CD4-positive, alpha-beta T cell treated with Interleukin-21 for 1 hour (primary cell): Measurements from ENCODE around the gene ARFGAP3.
"Not testable (repeated sequence)": the region's sequence is repeated elsewhere in the genome, so short reads cannot be mapped to it uniquely, and the experiment has no call there.

Source experiments
- DNase-seq: peaks from one replicate; pipeline ENCODE4 v3.0.0-alpha.2; 2020

ARFGAP3 gene

GRCh38 chr22:42792909-42793847 lies 63.9 kb downstream of the ARFGAP3 start:
- no peak for DNase-seq

- no peak for DNase-seq
Observed at GRCh38 chr22:42792453-42792908, 64.6 kb downstream of the ARFGAP3 start.

GRCh38 chr22:42791721-42792452 lies 65.2 kb downstream of the ARFGAP3 start:
- no peak for DNase-seq

GRCh38 chr22:42788466-42788865 lies 68.6 kb downstream of the ARFGAP3 start:
- no peak for DNase-seq

- DNase-seq = no peak
Observed at GRCh38 chr22:42788021-42788420, 69.1 kb downstream of the ARFGAP3 start.

- DNase-seq = no peak
Observed at GRCh38 chr22:42787357-42787736, 69.7 kb downstream of the ARFGAP3 start.

- DNase-seq = no peak
Observed at GRCh38 chr22:42786606-42787356, 70.3 kb downstream of the ARFGAP3 start.

- no peak for DNase-seq
Observed at GRCh38 chr22:42785706-42786499, 71.2 kb downstream of the ARFGAP3 start.

GRCh38 chr22:42782306-42782705 lies 74.8 kb downstream of the ARFGAP3 start:
- not testable (repeated sequence) for DNase-seq

GRCh38 chr22:42780070-42780540 lies 77.0 kb downstream of the ARFGAP3 start:
- peak; percentile 73 for DNase-seq

- no peak for DNase-seq
Observed at GRCh38 chr22:42777126-42777525, 79.9 kb downstream of the ARFGAP3 start.

GRCh38 chr22:42773167-42773566 lies 83.9 kb downstream of the ARFGAP3 start:
- DNase-seq = no peak

GRCh38 chr22:42772647-42773046 lies 84.4 kb downstream of the ARFGAP3 start:
- DNase-seq = no peak

GRCh38 chr22:42770941-42771647 lies 86.0 kb downstream of the ARFGAP3 start:
- DNase-seq = no peak

GRCh38 chr22:42770448-42770726 lies 86.7 kb downstream of the ARFGAP3 start:
- no peak for DNase-seq

- no peak for DNase-seq
Observed at GRCh38 chr22:42769574-42770447, 87.3 kb downstream of the ARFGAP3 start.

GRCh38 chr22:42769238-42769573 lies 87.9 kb downstream of the ARFGAP3 start:
- no peak for DNase-seq

- no peak for DNase-seq
Observed at GRCh38 chr22:42768385-42769035, 88.6 kb downstream of the ARFGAP3 start.

GRCh38 chr22:42766860-42767259 lies 90.2 kb downstream of the ARFGAP3 start:
- no peak for DNase-seq

GRCh38 chr22:42764895-42765363 lies 92.1 kb downstream of the ARFGAP3 start:
- no peak for DNase-seq
